Endothelial cell of coronary artery (primary cell): ENCODE data around the gene STAP1. TPM values are rescaled to one million over a fixed set of nuclear protein-coding genes. Genes with fewer than 3 reads are reported as not detected.

Source experiments
- total RNA-seq: library from RNA; depleted of rRNA; stranded (reverse); fragments of >200 nt; gene quantifications from 2 replicates; pipeline ENCODE4 v1.2.3, GENCODE V29; 2014

Gene STAP1
- not detected in 2 replicates for total RNA-seq

GRCh38 chr4:67558493-67558892, at the start of gene STAP1:
TSS of gene STAP1 (plus strand) at chr4:67558727. CDS start at chr4:67558810, 83 bp downstream.

GRCh38 chr4:67545199-67546003, 13.1 kb upstream of the STAP1 start, which contains the start of gene CENPC:
TSS of gene CENPC (minus strand) at chr4:67545503. CDS start at chr4:67545355, 148 bp downstream.

Other genes with a start within 250 kb of the STAP1 start
- gene CENPC, start 13.2 kb upstream of the STAP1 start, total RNA-seq, result 14.0 and 16.9 TPM in 2 replicates
- gene UBA6, start 142.4 kb downstream of the STAP1 start, total RNA-seq, result 86.3 and 104 TPM in 2 replicates
- not detected in 2 replicates for gene GNRHR, start 195.7 kb downstream of the STAP1 start, total RNA-seq